ENCODE data around the gene HMGCR.
A peak's percentile ranks its signal among the peaks of the same experiment; 100 is the strongest.

HMGCR gene

GRCh38 chr5:75319638-75320037, 17.4 kb upstream of the HMGCR start:
- POLR2A ChIA-PET (ENCODE audit: low non-redundant PET), result interaction anchor here (1.3 kb wide), 1 partner anchor 17 kb away, joined by 3 read pairs; the partner anchor contains the start of gene HMGCR
- no peak for DNase-seq (ENCODE audit: low spot score)
- TF ChIP-seq CTCF (conservative IDR thresholded peaks at IDR 0.05; ENCODE audit: low read depth), result no peak
- H3K27ac ChIP-seq, result no peak overlapping the region
- CTCF ChIA-PET, result no interaction called here

- no peak for DNase-seq (ENCODE audit: low spot score)
- POLR2A ChIA-PET (ENCODE audit: low non-redundant PET), result interaction anchor here (1.0 to 1.3 kb wide), 2 partner anchors 17 kb away, joined by 3 to 7 read pairs; partner anchors contain the start of gene HMGCR
- peak overlapping the region; percentile 91 for H3K27ac ChIP-seq
- CTCF ChIA-PET, result no interaction called here
- no peak for TF ChIP-seq CTCF (conservative IDR thresholded peaks at IDR 0.05; ENCODE audit: low read depth)
Measured at GRCh38 chr5:75320371-75320770, 16.6 kb upstream of the HMGCR start.

- CTCF ChIA-PET, result interaction anchor here (0.6 to 1.2 kb wide), 2 partner anchors 52 to 268 kb away, joined by 3 read pairs; no protein-coding TSS in a partner anchor
- TF ChIP-seq CTCF (conservative IDR thresholded peaks at IDR 0.05; ENCODE audit: low read depth), result no peak
- peak overlapping the region; percentile 91 for H3K27ac ChIP-seq
Measured at GRCh38 chr5:75322066-75322465, 15.0 kb upstream of the HMGCR start.

GRCh38 chr5:75324791-75325190, 12.2 kb upstream of the HMGCR start:
- CTCF ChIA-PET, result interaction anchor here (0.6 kb wide), 2 partner anchors 38 to 1493 kb away, joined by 3 to 7 read pairs; no protein-coding TSS in a partner anchor
- POLR2A ChIA-PET (ENCODE audit: low non-redundant PET), result no interaction called here
- no peak overlapping the region for H3K27ac ChIP-seq
- DNase-seq (ENCODE audit: low spot score), result no peak
- TF ChIP-seq CTCF (conservative IDR thresholded peaks at IDR 0.05; ENCODE audit: low read depth), result no peak

More at GRCh38 chr5:75322066-75322465, 15.0 kb upstream of the HMGCR start:
- DNase-seq (ENCODE audit: low spot score), result no peak
- POLR2A ChIA-PET (ENCODE audit: low non-redundant PET), result no interaction called here

- no peak for DNase-seq (ENCODE audit: low spot score)
- no peak for TF ChIP-seq CTCF (conservative IDR thresholded peaks at IDR 0.05; ENCODE audit: low read depth)
- H3K27ac ChIP-seq, result no peak overlapping the region
- ChIA-PET POLR2A (ENCODE audit: low non-redundant PET) (no interaction called here), CTCF (interaction anchor here (0.6 kb wide), 1 partner anchor 39 kb away, joined by 7 read pairs; no protein-coding TSS in a partner anchor)
Measured at GRCh38 chr5:75325242-75325641, 11.8 kb upstream of the HMGCR start.

- ChIA-PET CTCF (interaction anchor here (0.7 to 1.4 kb wide), 3 partner anchors 52 to 284 kb away, joined by 4 to 7 read pairs (median 5); no protein-coding TSS in a partner anchor), POLR2A (ENCODE audit: low non-redundant PET) (no interaction called here)
- TF ChIP-seq CTCF (conservative IDR thresholded peaks at IDR 0.05; ENCODE audit: low read depth), result no peak
- H3K27ac ChIP-seq, result no peak overlapping the region
- no peak for DNase-seq (ENCODE audit: low spot score)
Measured at GRCh38 chr5:75330404-75330803, 6.6 kb upstream of the HMGCR start.

Data from RWPE1 (cell line).